ENCODE results near the gene GLIPR1L2. TPM values are rescaled to one million over a fixed set of nuclear protein-coding genes. Genes with fewer than 3 reads are reported as not detected.

Gene GLIPR1L2
- total RNA-seq = 0.46 and 0.91 TPM in 2 replicates
- total RNA-seq (2013) = 0.26 TPM
- 0.23 and 0.37 TPM in 2 replicates for polyA plus RNA-seq
- polyA minus RNA-seq = 0.29 TPM in 1 of 2 replicates, not detected in the other

- H3K9me3 Mint-ChIP-seq (ENCODE audit: insufficient read depth) = no peaks in the 10 kb centered on the region
- WGBS (ENCODE audit: insufficient coverage) = 8% methylated on average over 31 of the region's 36 CpGs
- peak within 1 kb of the TSS; percentile 66 to 85 (median 75) for H3K4me3 ChIP-seq (ENCODE audit: control extremely low read depth in 1 of 5, extremely low read depth in 1 of 5, insufficient read depth in 1 of 5, low read depth in 2 of 5, low read length in 4 of 5)
- H3K4me1 Mint-ChIP-seq = peaks cover 33% of the 10 kb centered on the region
- peak within 1 kb of the TSS; percentile 76 for H3K4me2 ChIP-seq (replicated peaks; ENCODE audit: low read depth, low read length, poor library complexity, severe bottlenecking)
- H3K27me3 ChIP-seq (replicated peaks in 1 of 4; ENCODE audit: control extremely low read depth in 1 of 4, control insufficient read depth in 3 of 4, insufficient read depth in 4 of 4, low read length in 3 of 4) = no peaks in the 10 kb centered on the region
- peak; percentile 94 for ATAC-seq (ENCODE audit: low read depth)
- peak within 1 kb of the TSS; percentile 98 for H3K4me3 Mint-ChIP-seq
- no peaks in the 10 kb centered on the region for H4K20me1 ChIP-seq (ENCODE audit: control insufficient read depth, insufficient read depth, low read length, poor library complexity, severe bottlenecking)
- peak within 1 kb of the TSS; percentile 80 for H3K9ac ChIP-seq (ENCODE audit: low read length)
- peak within 1 kb of the TSS; percentile 90 for H2AFZ ChIP-seq (ENCODE audit: insufficient read depth, low read depth, low read length, poor library complexity, severe bottlenecking)
- peak; percentile 94 for DNase-seq
- H3K4me1 ChIP-seq (ENCODE audit: control insufficient read depth in 2 of 2, insufficient read depth in 2 of 2, low read length in 2 of 2) = peaks cover 23 to 24% of the 10 kb centered on the region in 2 donors
- peak within 1 kb of the TSS; percentile 99 for H3K27ac Mint-ChIP-seq
- CTCF ChIA-PET = interaction anchor here (0.8 to 3.7 kb wide), 25 partner anchors 8 to 694 kb away, joined by 3 to 92 read pairs (median 3); partner anchors contain the start of genes CAPS2, GLIPR1, GLIPR1L1 and KRR1
- intact Hi-C loops (cut with micrococcal nuclease) = loop anchor here (1.0 to 5.0 kb wide), 10 partner anchors 57 to 1374 kb away; partner anchors contain the start of genes BBS10, GLIPR1L1, KRR1 and NAP1L1
- H3K27ac ChIP-seq (ENCODE audit: low read length in 2 of 2) = peak within 1 kb of the TSS; percentile 73 to 85
- H3K27me3 Mint-ChIP-seq = no peaks in the 10 kb centered on the region
- no peaks in the 10 kb centered on the region for H3K9me3 ChIP-seq (ENCODE audit: control extremely low read depth in 1 of 3, control insufficient read depth in 2 of 3, insufficient read depth in 1 of 3, low read length in 2 of 3)
- POLR2A ChIA-PET = interaction anchor here (0.6 to 1.9 kb wide), 7 partner anchors 38 to 1108 kb away, joined by 3 to 9 read pairs (median 3); partner anchors contain the start of genes GLIPR1 and KRR1
- H3K79me2 ChIP-seq (ENCODE audit: control insufficient read depth, insufficient read depth, low read length) = no peaks in the 10 kb centered on the region
- no peaks in the 10 kb centered on the region for H3K36me3 ChIP-seq (replicated peaks in 1 of 2; ENCODE audit: control extremely low read depth in 1 of 2, control insufficient read depth in 1 of 2, extremely low read depth in 1 of 2, insufficient read depth in 2 of 2, low read length in 1 of 2)
- TF ChIP-seq, protein P1, sequence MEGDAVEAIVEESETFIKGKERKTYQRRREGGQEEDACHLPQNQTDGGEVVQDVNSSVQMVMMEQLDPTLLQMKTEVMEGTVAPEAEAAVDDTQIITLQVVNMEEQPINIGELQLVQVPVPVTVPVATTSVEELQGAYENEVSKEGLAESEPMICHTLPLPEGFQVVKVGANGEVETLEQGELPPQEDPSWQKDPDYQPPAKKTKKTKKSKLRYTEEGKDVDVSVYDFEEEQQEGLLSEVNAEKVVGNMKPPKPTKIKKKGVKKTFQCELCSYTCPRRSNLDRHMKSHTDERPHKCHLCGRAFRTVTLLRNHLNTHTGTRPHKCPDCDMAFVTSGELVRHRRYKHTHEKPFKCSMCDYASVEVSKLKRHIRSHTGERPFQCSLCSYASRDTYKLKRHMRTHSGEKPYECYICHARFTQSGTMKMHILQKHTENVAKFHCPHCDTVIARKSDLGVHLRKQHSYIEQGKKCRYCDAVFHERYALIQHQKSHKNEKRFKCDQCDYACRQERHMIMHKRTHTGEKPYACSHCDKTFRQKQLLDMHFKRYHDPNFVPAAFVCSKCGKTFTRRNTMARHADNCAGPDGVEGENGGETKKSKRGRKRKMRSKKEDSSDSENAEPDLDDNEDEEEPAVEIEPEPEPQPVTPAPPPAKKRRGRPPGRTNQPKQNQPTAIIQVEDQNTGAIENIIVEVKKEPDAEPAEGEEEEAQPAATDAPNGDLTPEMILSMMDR (IDR thresholded peaks at IDR 0.05) = peak; percentile 81
- no peak for TF ChIP-seq EZH2 (IDR thresholded peaks at IDR 0.05; ENCODE audit: borderline replicate concordance, insufficient read depth, low read depth, low read length, poor library complexity, severe bottlenecking)
Measured at GRCh38 chr12:75390899-75391538, at the start of gene GLIPR1L2. GLIPR1L2 (plus strand) TSS chr12:75391089; CDS start chr12:75391117, 28 bp downstream.

- Histone ChIP-seq H3K27me3 (replicated peaks in 1 of 4; ENCODE audit: control extremely low read depth in 1 of 4, control insufficient read depth in 3 of 4, insufficient read depth in 4 of 4, low read length in 3 of 4) (no peaks in the 10 kb centered on the region), H3K36me3 (replicated peaks in 1 of 2; ENCODE audit: control extremely low read depth in 1 of 2, control insufficient read depth in 1 of 2, extremely low read depth in 1 of 2, insufficient read depth in 2 of 2, low read length in 1 of 2) (no peaks in the 10 kb centered on the region), H3K27ac (ENCODE audit: low read length in 2 of 2) (no peak overlapping the region), H3K79me2 (ENCODE audit: control insufficient read depth, insufficient read depth, low read length) (no peaks in the 10 kb centered on the region), H3K9me3 (ENCODE audit: control extremely low read depth in 1 of 3, control insufficient read depth in 2 of 3, insufficient read depth in 1 of 3, low read length in 2 of 3) (no peaks in the 10 kb centered on the region), H3K4me3 (ENCODE audit: control extremely low read depth in 1 of 5, extremely low read depth in 1 of 5, insufficient read depth in 1 of 5, low read depth in 2 of 5, low read length in 4 of 5) (no peak overlapping the region), H2AFZ (ENCODE audit: insufficient read depth, low read depth, low read length, poor library complexity, severe bottlenecking) (no peak overlapping the region), H3K4me1 (ENCODE audit: control insufficient read depth in 2 of 2, insufficient read depth in 2 of 2, low read length in 2 of 2) (no peaks in the 10 kb centered on the region), H4K20me1 (ENCODE audit: control insufficient read depth, insufficient read depth, low read length, poor library complexity, severe bottlenecking) (no peaks in the 10 kb centered on the region), H3K4me2 (replicated peaks; ENCODE audit: low read depth, low read length, poor library complexity, severe bottlenecking) (no peak overlapping the region), H3K9ac (ENCODE audit: low read length) (no peak overlapping the region)
- H3K27ac Mint-ChIP-seq = no peak overlapping the region
- DNase-seq (no peak), ATAC-seq (ENCODE audit: low read depth) (no peak)
- H3K27me3 Mint-ChIP-seq = peaks cover 3% of the 10 kb centered on the region
- no peaks in the 10 kb centered on the region for H3K4me1 Mint-ChIP-seq
- no peak overlapping the region for H3K4me3 Mint-ChIP-seq
- whole genome bisulfite sequencing (ENCODE audit: insufficient coverage) = 90% methylated on average over 2 of the region's 5 CpGs
- intact Hi-C loops (cut with micrococcal nuclease) = no loop called here
- H3K9me3 Mint-ChIP-seq (ENCODE audit: insufficient read depth) = peaks cover 4% of the 10 kb centered on the region
- CTCF ChIA-PET = no interaction called here
- TF ChIP-seq, protein P1 (IDR thresholded peaks at IDR 0.05) = no peak
- no peak for TF ChIP-seq EZH2 (IDR thresholded peaks at IDR 0.05; ENCODE audit: borderline replicate concordance, insufficient read depth, low read depth, low read length, poor library complexity, severe bottlenecking)
- POLR2A ChIA-PET = no interaction called here
Measured at GRCh38 chr12:75341873-75342272, 49.0 kb upstream of the GLIPR1L2 start.

All from B cell (primary cell).